Tibial artery (tissue), 4 donors: ENCODE data around the gene APIP.
"Not testable (repeated sequence)": the region's sequence is repeated elsewhere in the genome, so short reads cannot be mapped to it uniquely, and the experiment has no call there.

ENCODE experiments used
- DNase-seq, 2 donors: peaks; one replicate each; pipeline ENCODE4 v3.0.0-alpha.2; 2019
- H3K27ac ChIP-seq, 2 donors: fragments of 200-600 bp; sonication (generic) in 1 of 2; 1 replicate in 1 of 2; 2 replicates in 1 of 2; pipeline ENCODE4 v1.5.1; 2018 to 2019; ENCODE audit warnings: mild to moderate bottlenecking in 1 of 2
- H3K27me3 ChIP-seq, 2 donors: fragments of 200-600 bp; sonication (generic) in 1 of 2; one replicate each; pipeline versions ENCODE4 v1.5.1 to v1.6.0; 2016 to 2019
- H3K36me3 ChIP-seq, 3 donors: fragments of 200-600 bp; sonication (generic) in 2 of 3; one replicate each; pipeline ENCODE4 v1.5.1; 2016 to 2019; ENCODE audit warnings: mild to moderate bottlenecking in 2 of 3
- H3K4me1 ChIP-seq, 4 donors: fragments of 200-600 bp; sonication (generic) in 2 of 4; 1 replicate in 3 of 4; 2 replicates in 1 of 4; pipeline ENCODE4 v1.5.1; 2016 to 2019
- H3K4me3 ChIP-seq, 2 donors: fragments of 200-600 bp; sonication (generic) in 1 of 2; 1 replicate in 1 of 2; 2 replicates in 1 of 2; pipeline ENCODE4 v1.5.1; 2018 to 2019; ENCODE audit warnings: mild to moderate bottlenecking in 2 of 2
- H3K9me3 ChIP-seq, 3 donors: fragments of 200-600 bp; sonication (generic) in 1 of 3; one replicate each; pipeline ENCODE4 v1.5.1; 2016 to 2019
- CTCF ChIP-seq, 2 experiments: fragments of 200-600 bp in 1 of 2; fragments of 450-650 bp in 1 of 2; IDR thresholded peaks; one replicate each; pipeline ENCODE4 v1.5.1; 2017 to 2019; ENCODE audit warnings: antibody characterized with exemption in 2 of 2, mild to moderate bottlenecking in 1 of 2, moderate library complexity in 1 of 2
- intact Hi-C: fragments of 100-400 bp; cut with DNase I; formaldehyde crosslinking; loops from one replicate; pipeline ENCODE4 v1.15.0; 2023; ENCODE audit warnings: low total_unique reads

APIP gene

GRCh38 chr11:34904421-34904955 is 11.7 kb downstream of the APIP start:
- no peak for DNase-seq
- no peak for TF ChIP-seq CTCF (IDR thresholded peaks at IDR 0.05)
- no peaks in the 10 kb centered on the region for H3K27me3 ChIP-seq
- H3K4me3 ChIP-seq = no peak overlapping the region
- no peaks in the 10 kb centered on the region for H3K4me1 ChIP-seq
- peaks cover 0 to 9% (median 0%) of the 10 kb centered on the region in 3 donors for H3K36me3 ChIP-seq
- H3K9me3 ChIP-seq = peaks cover 0 to 17% (median 10%) of the 10 kb centered on the region in 3 donors
- intact Hi-C loops = no loop called here
- H3K27ac ChIP-seq = no peak overlapping the region

- H3K36me3 ChIP-seq = peaks cover 0 to 9% (median 0%) of the 10 kb centered on the region in 3 donors
- no peak for DNase-seq
- no peak overlapping the region for H3K4me3 ChIP-seq
- no peak for TF ChIP-seq CTCF (IDR thresholded peaks at IDR 0.05)
- peaks cover 0 to 30% (median 16%) of the 10 kb centered on the region in 3 donors for H3K9me3 ChIP-seq
- H3K27me3 ChIP-seq = no peaks in the 10 kb centered on the region
- intact Hi-C loops = loop anchor here (10.0 kb wide), 1 partner anchor 315 kb away; no protein-coding TSS in a partner anchor
- H3K4me1 ChIP-seq = no peaks in the 10 kb centered on the region
- H3K27ac ChIP-seq = no peak overlapping the region
Measured at GRCh38 chr11:34899633-34900016, 16.6 kb downstream of the APIP start.

- DNase-seq = no peak
- TF ChIP-seq CTCF (IDR thresholded peaks at IDR 0.05) = no peak
- intact Hi-C loops = loop anchor here (10.0 kb wide), 1 partner anchor 314 kb away; no protein-coding TSS in a partner anchor
- no peak overlapping the region for H3K27ac ChIP-seq
- peaks cover 0 to 30% (median 16%) of the 10 kb centered on the region in 3 donors for H3K9me3 ChIP-seq
- no peaks in the 10 kb centered on the region for H3K27me3 ChIP-seq
- no peak overlapping the region for H3K4me3 ChIP-seq
- peaks cover 0 to 9% (median 0%) of the 10 kb centered on the region in 3 donors for H3K36me3 ChIP-seq
- H3K4me1 ChIP-seq = no peaks in the 10 kb centered on the region
Measured at GRCh38 chr11:34898474-34898873, 17.7 kb downstream of the APIP start.

- no peak for DNase-seq
- no peak overlapping the region for H3K27ac ChIP-seq
- H3K36me3 ChIP-seq = peaks cover 0 to 9% (median 0%) of the 10 kb centered on the region in 3 donors
- H3K27me3 ChIP-seq = no peaks in the 10 kb centered on the region
- TF ChIP-seq CTCF (IDR thresholded peaks at IDR 0.05) = no peak
- no peak overlapping the region for H3K4me3 ChIP-seq
- intact Hi-C loops = loop anchor here (10.0 kb wide), 1 partner anchor 313 kb away; no protein-coding TSS in a partner anchor
- H3K9me3 ChIP-seq = peaks cover 0 to 30% (median 16%) of the 10 kb centered on the region in 3 donors
- H3K4me1 ChIP-seq = no peaks in the 10 kb centered on the region
Measured at GRCh38 chr11:34897171-34897870, 18.9 kb downstream of the APIP start.

GRCh38 chr11:34896191-34896590 is 20.0 kb downstream of the APIP start:
- H3K4me1 ChIP-seq, H3K4me3 ChIP-seq, H3K27ac ChIP-seq, H3K36me3 ChIP-seq, DNase-seq, H3K27me3 ChIP-seq: not testable (repeated sequence)
- H3K9me3 ChIP-seq = peaks cover 0 to 30% (median 16%) of the 10 kb centered on the region in 3 donors
- intact Hi-C loops = loop anchor here (10.0 kb wide), 1 partner anchor 311 kb away; no protein-coding TSS in a partner anchor

- peaks cover under 1 to 4% (median 3%) of the 10 kb centered on the region in 3 donors for H3K36me3 ChIP-seq
- no peak for DNase-seq
- peaks cover 0 to 6% (median 0%) of the 10 kb centered on the region in 3 donors for H3K9me3 ChIP-seq
- no peak overlapping the region for H3K27ac ChIP-seq
- no peaks in the 10 kb centered on the region for H3K27me3 ChIP-seq
- intact Hi-C loops = loop anchor here (10.0 kb wide), 1 partner anchor 309 kb away; no protein-coding TSS in a partner anchor
- H3K4me3 ChIP-seq = no peak overlapping the region
- no peaks in the 10 kb centered on the region for H3K4me1 ChIP-seq
- no peak for TF ChIP-seq CTCF (IDR thresholded peaks at IDR 0.05)
Measured at GRCh38 chr11:34893416-34893815, 22.8 kb downstream of the APIP start.
